Activated CD8-positive, alpha-beta memory T cell treated with anti-CD3 and anti-CD28 coated beads, Interleukin-2, amount 50 U/mL, for 4 hours (primary cell): ENCODE measurements around the gene COA5.

Experiments used
- DNase-seq: peaks from one replicate; pipeline ENCODE4 v3.0.0-alpha.2; 2020

COA5 gene, protein sequence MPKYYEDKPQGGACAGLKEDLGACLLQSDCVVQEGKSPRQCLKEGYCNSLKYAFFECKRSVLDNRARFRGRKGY

DNA sequence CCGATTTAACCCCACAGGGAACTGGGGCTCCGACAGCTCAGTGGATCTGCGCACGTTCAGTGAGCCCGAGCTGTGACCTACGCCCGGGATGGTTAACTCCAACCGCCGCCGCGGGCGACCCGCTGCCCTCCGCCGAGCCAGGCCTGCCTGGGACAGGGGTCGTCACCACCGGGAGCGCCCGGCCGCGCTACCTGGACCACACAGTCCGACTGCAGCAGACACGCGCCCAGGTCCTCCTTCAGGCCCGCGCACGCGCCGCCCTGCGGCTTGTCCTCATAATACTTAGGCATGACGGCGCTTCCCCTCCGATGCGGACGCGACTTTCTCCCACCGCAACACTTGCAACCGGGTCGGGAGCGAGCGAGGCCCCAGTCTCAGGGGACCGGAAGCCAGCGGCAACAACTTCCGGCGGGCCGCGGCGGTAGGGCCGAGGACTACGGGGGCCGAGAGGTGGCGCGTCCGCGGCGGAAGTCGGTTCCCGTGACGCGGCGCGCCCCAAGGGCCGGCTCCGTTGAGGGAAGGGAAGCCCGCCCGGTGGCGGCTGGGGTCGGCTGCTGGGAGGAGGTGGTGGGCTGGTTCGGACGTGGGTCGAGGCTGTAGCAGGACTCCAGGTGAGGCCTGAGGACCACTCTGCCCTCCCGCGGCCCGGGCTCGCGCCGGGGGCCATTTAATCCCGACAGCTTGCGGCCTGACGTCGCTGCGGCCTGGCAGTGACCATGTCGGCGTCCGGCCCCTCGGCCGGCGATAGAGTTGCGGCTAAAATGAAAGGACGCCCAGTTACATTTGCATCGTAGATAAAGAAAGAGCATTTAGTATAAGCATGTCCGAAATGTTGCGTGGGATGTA, at the start of gene COA5, which contains the start of gene UNC50:
Gene COA5 (minus strand): TSS at position 397 of the 846 bp plus-strand sequence. CDS start 107 bp downstream, at position 290.
Gene UNC50 (plus strand): TSS at position 474 of the 846 bp plus-strand sequence. CDS start 1,171 bp downstream, outside the sequence.
- DNase-seq, result peak; percentile 87

DNA sequence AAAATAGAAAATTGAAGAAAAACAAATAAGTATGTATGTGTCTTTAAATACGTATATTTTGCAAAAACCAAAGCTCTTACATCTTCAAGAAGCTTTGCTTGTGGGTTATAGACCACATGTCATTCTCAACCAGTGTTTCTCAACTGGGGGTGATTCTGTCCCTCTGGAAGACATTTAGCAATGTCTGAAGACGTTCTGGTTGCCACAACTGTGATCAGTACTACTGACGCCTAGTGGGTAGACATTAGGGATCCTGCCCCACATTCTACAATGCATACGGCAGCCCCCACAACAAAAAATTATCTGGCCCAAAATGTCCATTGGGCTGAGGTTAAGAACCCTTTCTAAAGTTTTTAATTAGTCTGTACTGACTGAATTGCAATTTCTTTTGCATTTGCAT, 48.5 kb upstream of the COA5 start:
- DNase-seq, result no peak

DNA sequence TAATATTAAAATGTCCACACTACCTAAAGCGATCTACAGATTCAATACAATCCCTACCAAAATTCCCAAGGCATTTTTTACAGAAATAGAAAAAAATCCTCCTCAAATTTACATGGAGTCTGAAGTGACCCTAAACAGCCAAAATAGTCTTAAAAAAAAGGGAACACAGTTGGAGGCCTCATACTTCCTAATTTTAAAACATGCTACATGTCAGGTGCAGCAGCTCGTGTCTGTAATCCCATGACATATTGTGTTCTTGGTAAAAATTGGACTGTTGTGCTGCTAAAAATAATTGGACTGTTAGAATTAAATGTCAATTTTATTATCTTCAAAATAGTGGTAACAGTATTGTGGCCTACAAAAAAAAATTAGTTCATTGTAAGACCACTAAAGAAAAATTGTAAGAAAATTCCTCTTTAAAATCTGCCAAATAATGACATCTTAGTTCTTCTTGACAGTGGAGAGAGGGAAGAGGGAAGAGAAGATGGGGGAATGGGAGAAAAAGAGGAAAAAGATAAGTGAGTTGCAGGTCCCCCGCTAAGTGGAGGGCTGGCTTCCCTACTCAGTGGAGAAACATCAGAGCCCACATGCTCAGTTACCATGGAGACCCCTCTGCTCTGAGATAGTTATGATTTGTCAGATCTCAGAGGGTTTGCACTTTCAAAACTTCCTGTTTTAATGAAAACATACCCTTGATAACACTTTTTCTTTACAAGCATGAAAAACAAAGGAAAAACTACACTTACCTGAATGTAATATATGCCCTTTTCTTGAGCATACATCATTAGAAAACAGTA, 46.6 kb upstream of the COA5 start:
- peak; percentile 37 for DNase-seq

DNA sequence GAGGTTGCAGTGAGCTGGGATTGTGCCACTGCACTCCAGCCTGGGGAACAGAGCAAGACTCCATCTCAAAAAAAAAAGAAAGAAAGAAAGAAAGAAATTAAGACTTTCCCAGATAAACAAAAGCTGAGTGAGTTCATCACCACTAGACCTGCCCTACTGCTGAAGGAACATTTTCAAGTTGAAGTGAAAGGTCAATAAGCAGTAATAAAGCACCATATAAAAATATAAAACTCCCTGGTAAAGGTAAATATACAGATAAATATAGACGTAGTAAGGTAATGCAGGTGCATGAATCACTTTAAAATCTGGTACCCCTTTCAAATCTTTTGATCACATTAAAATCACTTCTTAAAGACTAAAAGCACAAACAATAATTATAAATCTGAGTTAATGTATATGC, 42.7 kb upstream of the COA5 start:
- no peak for DNase-seq

DNA sequence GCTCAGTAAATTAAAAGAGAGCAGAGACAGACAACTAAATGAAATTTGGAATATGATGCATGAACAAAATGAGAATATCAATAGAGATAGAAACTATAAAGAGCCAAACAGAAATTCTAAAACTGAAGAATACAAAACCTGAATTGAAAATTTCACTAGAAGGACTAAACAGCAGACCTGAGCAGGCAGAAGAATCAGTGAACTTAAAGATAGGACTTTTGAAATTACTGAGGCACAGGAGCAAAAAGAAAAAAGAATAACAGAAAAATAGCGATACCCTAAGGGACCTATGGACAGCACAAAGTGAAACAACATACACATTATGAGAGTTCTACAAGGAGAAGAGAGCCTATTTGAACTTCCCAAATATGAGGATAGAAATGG, 41.7 kb upstream of the COA5 start:
- no peak for DNase-seq

DNA sequence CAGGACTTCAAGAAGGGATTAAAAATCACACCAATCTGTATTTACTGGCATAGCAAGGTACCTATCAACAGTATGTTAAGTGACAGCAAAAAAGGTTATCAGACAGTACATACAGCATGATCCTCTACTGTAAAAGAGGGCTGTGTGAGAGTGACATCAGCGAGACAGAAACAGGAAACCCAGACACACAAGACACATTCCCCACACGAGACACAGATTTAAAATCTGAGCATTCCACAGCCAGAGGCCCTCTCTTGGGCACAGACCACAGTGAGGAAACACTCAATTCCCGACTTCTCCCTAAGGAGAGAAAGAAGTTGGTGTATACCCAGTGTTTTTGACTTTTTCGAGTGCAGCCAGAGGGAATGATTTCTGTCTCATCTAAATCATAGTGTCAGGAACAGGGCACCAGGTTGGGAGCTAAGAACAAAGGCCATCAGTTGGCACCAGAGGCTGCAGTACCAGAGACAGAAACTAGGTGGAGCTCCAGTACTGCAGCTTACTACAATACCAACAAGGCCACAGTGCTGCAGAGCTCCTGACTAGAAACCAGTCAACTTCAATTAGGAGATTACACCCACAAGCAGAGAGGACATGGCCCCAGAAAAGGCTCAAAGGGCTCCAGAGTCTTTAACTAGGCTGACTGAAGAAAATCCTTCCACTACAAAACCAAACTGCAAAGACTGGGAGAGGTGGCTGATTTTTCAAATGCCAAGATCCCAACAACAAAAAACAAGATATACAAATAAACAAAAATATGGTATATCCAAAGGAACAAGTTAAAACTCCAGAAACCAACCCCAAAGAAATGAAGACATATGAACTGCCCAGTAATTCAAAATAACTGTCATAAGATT, 41.1 kb upstream of the COA5 start:
- DNase-seq, result peak; percentile 82

DNA sequence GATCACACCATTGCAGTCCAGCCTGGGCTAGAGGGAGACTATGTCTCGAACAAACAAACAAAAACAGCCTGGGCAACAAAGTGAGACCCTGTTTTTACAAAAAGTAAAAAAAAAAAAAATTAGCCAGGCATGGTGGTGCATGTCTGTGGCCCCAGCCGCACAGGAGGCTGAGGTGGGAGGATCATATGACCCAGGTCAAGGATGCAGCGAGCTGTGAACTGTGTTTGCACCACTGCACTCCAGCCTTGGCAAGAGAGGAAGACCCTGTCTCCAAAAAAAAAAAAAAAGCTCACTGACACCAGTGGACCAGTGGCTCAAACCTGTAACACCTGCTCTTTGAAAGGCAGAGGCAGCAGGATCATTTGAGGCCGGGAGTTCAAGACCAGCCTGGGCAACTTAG, 40.1 kb upstream of the COA5 start:
- DNase-seq, result no peak

DNA sequence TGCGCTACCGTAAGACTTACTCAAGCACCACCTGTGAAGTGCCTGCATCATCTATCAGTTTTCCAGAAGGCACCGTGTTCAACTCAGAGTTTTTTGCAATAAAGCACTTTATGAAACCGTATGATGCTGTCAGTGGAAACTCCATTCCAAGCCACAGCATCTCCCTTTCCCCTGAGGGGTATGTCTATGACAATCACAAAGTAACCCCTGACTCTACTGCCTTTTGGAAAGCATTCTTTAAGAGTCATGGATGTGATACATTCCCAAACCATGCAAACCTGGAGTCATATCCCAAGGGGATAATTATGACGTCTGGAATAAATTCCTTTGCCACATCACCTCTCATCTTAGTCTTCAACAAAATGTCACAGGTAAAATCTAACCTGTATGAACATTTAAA, 39.3 kb upstream of the COA5 start:
- no peak for DNase-seq

DNA sequence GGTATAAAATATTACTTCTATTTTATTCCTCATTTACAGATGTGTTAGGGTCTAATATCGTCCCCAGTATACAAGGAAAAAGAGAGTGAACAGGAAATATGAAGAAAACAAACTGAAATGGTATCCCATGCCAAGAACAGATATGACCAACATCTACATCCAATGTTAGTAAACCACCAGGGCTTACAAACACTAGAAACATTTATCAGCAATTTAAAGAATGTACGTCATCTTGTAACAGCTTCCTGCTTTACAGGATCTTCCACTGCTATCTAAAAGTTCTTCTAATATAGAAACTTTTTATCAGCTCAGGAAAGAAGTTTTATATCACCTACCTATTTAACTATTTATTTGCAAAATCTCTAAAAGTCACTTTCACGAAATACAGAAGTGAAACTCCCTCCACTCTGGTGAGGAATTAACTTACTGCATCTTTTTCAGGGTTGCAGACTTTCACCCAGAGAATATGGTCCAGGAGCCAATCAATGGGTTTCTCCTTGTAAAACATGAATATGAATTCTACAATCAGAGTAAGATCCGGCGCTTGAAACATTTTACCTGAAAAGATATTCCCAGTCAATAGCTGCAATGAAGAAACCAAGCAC, 35.3 kb upstream of the COA5 start:
- no peak for DNase-seq

DNA sequence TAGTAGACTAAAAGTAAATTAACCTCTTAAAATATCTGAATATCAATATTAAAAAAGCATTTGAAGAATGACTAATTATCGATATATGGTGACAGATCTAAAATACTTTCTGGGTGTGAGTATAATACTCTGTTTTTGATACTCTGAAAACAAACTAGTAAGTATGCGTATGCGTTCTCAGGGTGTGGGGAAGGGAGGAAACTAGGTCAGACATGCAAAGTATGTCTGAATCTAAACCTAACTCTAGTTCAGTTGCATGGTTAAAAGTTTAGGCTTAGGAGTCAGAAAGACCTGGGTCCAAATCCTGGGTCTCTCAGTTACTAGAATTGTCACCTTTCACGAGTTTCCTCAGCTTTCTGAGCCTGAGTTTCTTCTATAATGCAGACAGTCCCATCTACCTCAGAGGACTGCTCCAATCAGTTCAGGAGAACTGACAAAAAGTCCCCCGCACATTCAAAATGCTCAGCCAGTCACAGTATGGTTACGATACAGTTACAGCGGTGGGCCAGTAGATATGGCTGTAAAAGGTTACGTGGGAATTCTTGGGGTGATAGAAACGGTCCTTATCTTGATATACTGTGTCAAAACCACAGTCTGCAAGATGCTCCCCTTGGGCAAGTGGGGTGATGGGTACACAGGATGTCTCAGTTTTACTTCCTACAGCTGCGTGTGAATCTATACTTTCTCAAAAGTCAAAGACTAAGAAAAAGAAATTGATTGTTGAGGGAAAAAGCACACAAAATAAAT, 29.3 kb upstream of the COA5 start:
- peak; percentile 29 for DNase-seq

DNA sequence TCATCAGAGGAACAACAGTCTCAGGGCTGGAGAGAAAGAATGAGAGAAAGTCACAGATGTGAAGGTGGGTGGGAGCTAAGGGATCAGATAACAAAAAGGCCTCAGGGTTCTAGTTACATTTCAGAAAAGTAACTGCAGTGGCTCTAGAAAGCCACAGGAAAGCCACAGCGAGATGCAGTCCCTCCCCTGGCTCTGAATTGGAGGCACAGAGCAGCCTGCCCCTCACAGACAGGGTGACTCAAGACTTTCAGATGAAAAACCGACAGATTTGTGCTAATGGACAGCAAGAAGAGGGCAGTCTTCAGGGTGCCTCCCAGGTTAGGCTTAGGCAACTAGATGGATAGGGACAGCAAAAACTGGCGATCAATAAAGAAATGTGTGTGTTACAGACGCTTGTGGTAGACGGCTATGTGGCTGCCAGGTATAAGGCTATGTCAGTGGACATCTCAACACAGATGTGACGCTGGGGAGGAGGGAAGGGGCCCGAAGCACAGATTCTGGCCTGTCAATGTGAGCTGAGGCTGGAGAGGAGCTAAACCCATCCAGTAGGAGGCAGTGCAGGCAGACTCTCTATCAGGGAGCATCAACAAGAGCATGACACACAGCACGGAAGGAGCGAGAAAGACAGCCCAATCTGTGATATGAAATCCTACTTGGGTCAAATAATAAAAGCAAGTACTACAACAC, 26.2 kb upstream of the COA5 start:
- peak; percentile 50 for DNase-seq

DNA sequence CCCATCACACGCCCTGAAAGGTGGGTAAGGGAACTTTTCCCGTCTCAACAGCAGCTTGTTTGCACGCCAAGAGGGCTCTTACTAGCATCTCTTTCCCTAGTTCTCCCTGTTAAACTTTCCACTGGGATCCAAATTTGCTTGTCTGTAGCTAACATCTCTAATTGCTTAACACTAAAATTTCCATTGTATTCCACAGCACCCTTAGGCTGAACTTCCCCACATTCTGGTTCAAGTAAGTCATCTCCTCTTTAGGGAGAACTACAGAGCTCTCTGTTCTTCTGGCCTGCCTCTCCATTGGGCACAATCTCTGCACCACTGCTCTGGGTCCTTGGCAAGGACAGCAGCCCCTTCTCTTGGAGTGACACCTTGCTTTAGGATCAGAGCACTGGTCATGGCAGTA, 24.0 kb upstream of the COA5 start:
- no peak for DNase-seq

DNA sequence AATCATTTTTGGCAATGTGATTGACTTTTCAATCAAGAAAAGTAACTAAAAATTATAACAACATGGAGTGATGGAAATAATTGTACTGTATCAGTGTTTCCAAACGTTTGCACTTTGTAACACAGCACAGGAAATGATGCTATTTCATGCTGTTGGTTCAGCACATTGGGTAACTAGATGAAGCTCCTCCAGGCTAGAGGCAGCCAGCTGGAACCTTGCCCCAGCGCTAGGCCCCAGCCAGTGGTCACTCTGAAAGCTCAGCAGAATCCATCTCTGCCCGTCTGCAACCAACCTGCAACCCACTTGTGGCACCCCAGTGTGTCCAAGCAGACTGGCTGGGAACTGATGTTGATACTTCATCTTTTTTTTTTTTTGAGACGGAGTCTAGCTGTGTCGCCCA, 15.3 kb upstream of the COA5 start:
- DNase-seq, result no peak

DNA sequence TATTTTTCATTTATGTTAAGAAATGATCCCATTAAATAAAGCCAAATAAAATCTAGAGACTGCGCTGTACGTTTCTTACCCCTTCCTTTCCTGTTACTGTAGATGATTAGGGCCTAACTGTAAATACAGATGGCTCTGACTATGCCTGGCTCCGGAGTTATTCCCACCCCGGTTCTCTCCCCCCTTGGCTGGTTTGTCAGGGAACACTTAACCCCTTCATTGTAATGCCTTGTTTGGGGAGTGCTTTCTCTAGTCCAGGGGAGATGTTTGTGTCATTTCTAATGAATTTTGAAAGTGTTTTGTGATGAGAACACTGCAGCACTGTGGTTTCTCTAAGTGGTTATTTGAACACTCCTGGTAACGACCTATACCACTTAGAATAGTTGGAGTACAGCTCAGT, 8.8 kb upstream of the COA5 start:
- DNase-seq, result no peak

DNA sequence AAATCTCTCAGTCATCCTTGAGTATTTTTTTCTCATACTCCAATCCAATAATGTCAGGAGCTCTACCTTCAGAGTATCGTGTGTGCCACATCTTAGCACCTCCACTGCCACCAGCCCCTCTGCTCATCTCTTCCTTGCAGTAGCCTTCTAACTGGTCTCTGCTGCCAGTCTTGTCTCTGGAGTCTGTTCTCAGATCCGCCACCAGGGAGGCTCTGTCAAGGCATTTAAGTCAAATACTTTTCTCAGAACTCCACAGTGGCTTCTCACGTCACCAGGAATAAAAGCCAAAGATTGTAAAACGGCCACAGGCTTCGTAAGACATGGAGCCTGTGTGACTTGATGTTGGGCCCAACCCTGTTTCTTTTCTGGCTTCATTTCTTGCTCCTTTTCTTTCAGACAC, 7.2 kb upstream of the COA5 start:
- DNase-seq, result no peak

DNA sequence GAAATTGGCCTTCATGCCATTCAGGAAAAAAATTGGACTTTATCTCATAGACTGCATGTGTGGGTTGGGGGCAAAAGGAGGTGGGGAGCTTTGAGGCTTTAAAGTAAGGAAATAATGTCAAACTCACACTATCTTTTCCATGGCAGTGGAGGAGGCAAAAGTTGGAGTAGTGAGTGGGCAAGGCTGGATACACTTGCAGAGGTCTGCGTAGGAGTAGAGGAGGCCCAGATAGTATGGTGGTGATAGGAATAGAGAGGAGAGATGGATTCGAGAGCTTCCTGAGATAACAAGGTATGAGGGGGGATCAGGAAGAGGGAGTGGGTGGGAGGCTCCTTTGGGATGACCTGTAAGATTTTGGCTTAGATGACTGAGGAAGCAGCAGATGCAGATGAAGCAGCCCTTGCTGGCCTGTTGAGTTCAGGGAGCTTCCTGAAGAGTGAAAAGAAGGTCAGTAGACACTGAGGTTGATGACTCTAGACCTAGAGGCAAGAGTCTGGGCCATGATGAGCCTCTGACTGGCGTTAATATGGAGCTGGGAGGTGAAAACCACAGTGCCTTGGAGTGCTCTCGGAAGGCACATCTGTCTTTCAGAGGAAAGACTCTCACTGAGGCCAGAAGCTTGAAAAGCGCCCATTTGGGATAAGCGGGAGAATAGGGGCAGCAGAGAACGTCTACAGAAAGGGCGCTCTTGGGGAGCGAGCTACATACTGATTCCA, 5.9 kb upstream of the COA5 start:
- DNase-seq, result no peak

DNA sequence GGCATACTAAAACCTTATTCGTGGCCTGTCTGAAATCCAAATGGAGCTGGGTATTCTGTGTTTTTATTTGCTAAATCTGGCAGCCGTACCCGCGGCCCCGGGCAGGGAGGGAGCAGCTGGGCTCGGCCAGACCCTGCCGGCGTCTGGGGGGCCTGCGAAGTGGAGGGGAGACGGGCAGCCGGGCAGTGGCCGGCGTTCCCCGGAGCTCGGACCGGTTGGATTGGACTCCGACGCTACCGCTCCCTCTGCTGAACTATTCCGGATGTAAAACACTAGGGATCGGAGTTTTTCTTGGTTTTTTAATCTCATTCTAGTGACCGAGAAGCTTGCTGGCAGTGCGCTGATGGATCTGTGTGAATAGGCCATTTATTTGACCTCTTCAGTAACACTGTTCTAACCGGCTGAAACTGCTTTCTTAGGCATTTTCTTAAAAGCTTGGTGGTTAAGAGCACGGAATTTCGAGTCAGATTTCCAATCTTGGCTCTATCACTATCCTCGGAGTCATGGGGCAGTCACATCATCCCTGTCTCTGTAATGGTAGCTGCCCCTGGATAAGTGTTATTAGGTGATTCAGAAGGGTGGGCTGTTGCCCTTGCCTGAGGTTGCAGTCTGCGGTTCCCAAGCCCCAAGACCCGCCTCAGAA, 771 bp upstream of the COA5 start:
- DNase-seq, result no peak

DNA sequence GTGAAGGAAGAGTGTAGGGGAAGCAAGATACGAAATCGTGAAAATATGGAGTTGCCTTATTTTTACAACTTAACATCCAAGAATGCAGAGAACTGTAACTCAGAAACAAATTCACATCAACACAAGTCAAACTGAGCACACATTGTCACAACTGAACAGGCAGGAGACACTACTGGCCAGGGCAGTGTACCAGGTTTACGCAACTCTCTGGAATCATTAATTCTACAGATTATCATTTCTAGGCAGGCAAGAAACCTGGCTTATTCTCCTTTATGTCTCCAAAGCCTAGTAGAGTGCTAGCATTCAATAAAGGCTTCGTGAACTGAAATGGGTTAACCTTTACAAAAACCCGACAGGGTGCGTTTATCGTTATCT, 584 bp downstream of the COA5 start:
- DNase-seq, result no peak

DNA sequence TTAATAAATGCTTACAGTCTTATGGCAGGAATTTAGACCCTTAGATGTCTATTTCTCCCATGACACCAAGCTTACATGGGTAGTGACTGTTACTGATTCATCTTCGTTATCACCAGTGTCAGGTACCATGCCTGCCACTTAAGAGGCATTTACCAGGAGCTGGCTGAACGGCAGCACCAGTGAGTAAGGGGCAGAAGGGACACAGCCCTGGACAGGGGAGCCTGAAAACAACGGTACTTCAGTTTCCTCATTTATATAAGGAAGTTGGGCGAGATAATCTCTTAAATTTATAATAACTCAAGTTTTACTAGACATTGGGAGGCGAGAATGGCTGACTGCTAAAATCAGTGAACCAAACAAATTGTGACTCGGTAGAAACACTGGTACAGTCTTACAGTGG, 1.2 kb downstream of the COA5 start:
- no peak for DNase-seq

DNA sequence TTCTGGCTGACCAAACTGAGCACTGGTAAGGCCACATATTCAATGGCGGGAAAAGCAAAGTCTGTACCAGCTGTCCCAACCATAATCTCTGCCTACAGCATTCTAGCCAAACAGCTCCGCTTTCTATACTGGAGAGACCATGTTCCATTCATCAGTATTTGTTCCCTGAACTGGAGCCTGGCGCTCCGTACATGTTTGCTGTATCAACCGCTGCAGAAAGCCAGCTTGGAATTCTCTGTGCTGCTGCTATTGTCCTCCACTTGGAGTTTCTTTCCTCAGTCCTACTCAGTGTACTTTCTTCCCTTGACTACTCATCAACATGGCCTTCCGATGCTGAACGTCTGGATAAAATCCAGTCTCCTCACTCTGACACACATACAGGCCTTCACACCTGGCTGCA, 1.9 kb downstream of the COA5 start:
- no peak for DNase-seq
